ENCODE results near the gene HELZ2.
A peak's percentile ranks its signal among the peaks of the same experiment; 100 is the strongest.

The HELZ2 gene

GRCh38 chr20:63553933-63554290 is 20.1 kb downstream of the HELZ2 start, which contains the start of gene FNDC11:
FNDC11 (plus strand) TSS chr20:63554159; CDS start chr20:63555664, 1,505 bp downstream.
- H3K4me3 ChIP-seq (ENCODE audit: low read depth, low read length) = no peak within 1 kb of the TSS

GRCh38 chr20:63553251-63553932 is 20.6 kb downstream of the HELZ2 start:
- H3K4me3 ChIP-seq (ENCODE audit: low read depth, low read length) = no peak overlapping the region
- TF ChIP-seq MAX (IDR thresholded peaks at IDR 0.05; ENCODE audit: low read depth, low read length) (no peak), POLR2A (IDR thresholded peaks at IDR 0.05; ENCODE audit: extremely low read depth, insufficient read length) (no peak), MYC (IDR thresholded peaks at IDR 0.05; ENCODE audit: low read depth, low read length) (no peak), CTCF (IDR thresholded peaks at IDR 0.05; ENCODE audit: low read depth, low read length) (no peak)
- peak; percentile 55 for DNase-seq (ENCODE audit: low read depth)

More at GRCh38 chr20:63553933-63554290, 20.1 kb downstream of the HELZ2 start, which contains the start of gene FNDC11:
- TF ChIP-seq POLR2A (IDR thresholded peaks at IDR 0.05; ENCODE audit: extremely low read depth, insufficient read length) (no peak), CTCF (IDR thresholded peaks at IDR 0.05; ENCODE audit: low read depth, low read length) (no peak), MAX (IDR thresholded peaks at IDR 0.05; ENCODE audit: low read depth, low read length) (no peak), MYC (IDR thresholded peaks at IDR 0.05; ENCODE audit: low read depth, low read length) (no peak)
- DNase-seq (ENCODE audit: low read depth) = no peak

GRCh38 chr20:63552481-63553249 is 21.4 kb downstream of the HELZ2 start:
- no peak overlapping the region for H3K4me3 ChIP-seq (ENCODE audit: low read depth, low read length)
- peak; percentile 86 for DNase-seq (ENCODE audit: low read depth)
- no peak for TF ChIP-seq POLR2A (IDR thresholded peaks at IDR 0.05; ENCODE audit: extremely low read depth, insufficient read length)
- TF ChIP-seq MYC (IDR thresholded peaks at IDR 0.05; ENCODE audit: low read depth, low read length) = peak; percentile 18; the same call in 1 of the 2 replicates
- TF ChIP-seq MAX (IDR thresholded peaks at IDR 0.05; ENCODE audit: low read depth, low read length) = peak; percentile 63
- TF ChIP-seq CTCF (IDR thresholded peaks at IDR 0.05; ENCODE audit: low read depth, low read length) = no peak

- DNase-seq (ENCODE audit: low read depth) = peak; percentile 56
- H3K4me3 ChIP-seq (ENCODE audit: low read depth, low read length) = no peak overlapping the region
- TF ChIP-seq MYC (IDR thresholded peaks at IDR 0.05; ENCODE audit: low read depth, low read length) (no peak), CTCF (IDR thresholded peaks at IDR 0.05; ENCODE audit: low read depth, low read length) (no peak)
Observed at GRCh38 chr20:63551068-63551467, 23.0 kb downstream of the HELZ2 start.

GRCh38 chr20:63549679-63550282 is 24.3 kb downstream of the HELZ2 start:
- DNase-seq (ENCODE audit: low read depth) = no peak
- no peak for TF ChIP-seq POLR2A (IDR thresholded peaks at IDR 0.05; ENCODE audit: extremely low read depth, insufficient read length)
- H3K4me3 ChIP-seq (ENCODE audit: low read depth, low read length) = no peak overlapping the region

GRCh38 chr20:63549019-63549418 is 25.0 kb downstream of the HELZ2 start:
- no peak overlapping the region for H3K4me3 ChIP-seq (ENCODE audit: low read depth, low read length)
- no peak for TF ChIP-seq MYC (IDR thresholded peaks at IDR 0.05; ENCODE audit: low read depth, low read length)
- TF ChIP-seq POLR2A (IDR thresholded peaks at IDR 0.05; ENCODE audit: extremely low read depth, insufficient read length) = no peak
- no peak for DNase-seq (ENCODE audit: low read depth)

Measured in NB4 (cell line).